Activated CD4-positive, alpha-beta memory T cell treated with anti-CD3 and anti-CD28 coated beads, Interleukin-2, amount 10 ng/mL, durations not matched to agents 7 days and 5 days (primary cell): ENCODE results near the gene ZNF581. TPM values are rescaled to one million over a fixed set of nuclear protein-coding genes. Genes with fewer than 3 reads are reported as not detected.

ENCODE experiments used
- CTCF ChIA-PET: fragments of 350-600 bp; sonication (Branson Sonifier 250); formaldehyde crosslinking; loops from one replicate; lab custom pipeline; 2021; ENCODE audit warnings: antibody characterized with exemption, inconsistent platforms; lab: Charles Lee
- POLR2A ChIA-PET: fragments of 350-600 bp; sonication (Branson Sonifier 250); formaldehyde crosslinking; loops from one replicate; lab custom pipeline; 2021; ENCODE audit warnings: antibody characterized with exemption; lab: Charles Lee
- DNase-seq: peaks from one replicate; pipeline ENCODE4 v3.0.0-alpha.2; 2020
- H3K27ac Mint-ChIP-seq: one replicate; pipeline ENCODE4 v1.8.0; 2021; ENCODE audit warnings: mild to moderate bottlenecking, mixed read lengths
- H3K27me3 Mint-ChIP-seq: one replicate; pipeline ENCODE4 v1.8.0; 2021; ENCODE audit warnings: mixed read lengths
- H3K36me3 Mint-ChIP-seq: one replicate; pipeline ENCODE4 v1.8.0; 2021; ENCODE audit warnings: low read depth, mixed read lengths
- H3K4me1 Mint-ChIP-seq: one replicate; pipeline ENCODE4 v1.8.0; 2021; ENCODE audit warnings: mixed read lengths
- H3K4me3 Mint-ChIP-seq: one replicate; pipeline ENCODE4 v1.8.0; 2021; ENCODE audit warnings: mild to moderate bottlenecking, mixed read lengths
- H3K9me3 Mint-ChIP-seq: one replicate; pipeline ENCODE4 v1.8.0; 2021; ENCODE audit warnings: mixed read lengths
- total RNA-seq, 2 experiments: library from RNA; stranded (reverse); gene quantifications; one replicate each; pipeline ENCODE4 v1.2.3, GENCODE V29; 2021

ZNF581 gene
- total RNA-seq, 2 experiments from 2014 or later = 26.6 to 30.1 TPM

DNA sequence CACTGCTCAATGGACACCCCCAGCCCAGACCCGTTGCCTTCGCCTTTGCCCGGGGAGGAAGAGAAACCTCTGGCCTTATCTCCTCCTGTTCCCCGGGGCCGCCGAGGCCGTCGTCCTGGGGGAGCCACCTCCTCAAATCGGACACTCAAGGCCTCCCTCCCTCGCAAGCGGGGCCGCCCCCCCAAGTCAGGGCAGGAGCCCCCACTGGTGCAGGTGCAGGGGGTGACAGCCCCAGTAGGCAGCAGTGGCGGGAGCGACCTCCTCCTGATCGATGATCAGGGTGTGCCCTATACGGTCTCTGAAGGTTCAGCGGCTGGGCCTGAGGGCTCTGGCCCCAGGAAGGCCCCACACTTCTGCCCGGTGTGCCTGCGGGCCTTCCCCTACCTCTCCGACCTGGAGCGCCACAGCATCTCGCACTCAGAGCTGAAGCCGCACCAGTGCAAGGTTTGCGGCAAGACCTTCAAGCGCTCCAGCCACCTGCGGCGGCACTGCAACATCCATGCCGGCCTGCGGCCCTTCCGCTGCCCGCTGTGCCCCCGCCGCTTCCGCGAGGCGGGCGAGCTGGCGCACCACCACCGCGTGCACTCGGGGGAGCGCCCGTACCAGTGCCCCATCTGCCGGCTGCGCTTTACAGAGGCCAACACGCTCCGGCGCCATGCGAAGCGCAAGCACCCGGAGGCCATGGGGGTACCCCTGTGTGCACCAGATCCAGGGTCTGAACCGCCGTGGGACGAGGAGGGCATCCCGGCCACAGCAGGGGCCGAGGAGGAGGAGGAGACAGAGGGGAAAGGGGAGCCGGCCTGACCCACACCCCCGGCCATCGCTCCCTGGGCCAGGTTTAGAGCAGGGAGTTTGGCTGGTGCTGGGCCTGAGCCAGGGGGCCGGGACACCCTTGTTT is 41.1 kb upstream of the ZNF581 start:
- Mint-ChIP-seq H3K4me1 (peaks cover 50% of the 10 kb centered on the region), H3K27me3 (no peaks in the 10 kb centered on the region), H3K27ac (peak overlapping the region; percentile 90), H3K4me3 (no peak overlapping the region), H3K9me3 (no peaks in the 10 kb centered on the region), H3K36me3 (peaks cover 41% of the 10 kb centered on the region)
- POLR2A ChIA-PET = no interaction called here
- DNase-seq = no peak
- CTCF ChIA-PET = interaction anchor here (1.0 to 1.3 kb wide), 2 partner anchors 24 to 31 kb away, joined by 3 to 4 read pairs; no protein-coding TSS in a partner anchor

DNA sequence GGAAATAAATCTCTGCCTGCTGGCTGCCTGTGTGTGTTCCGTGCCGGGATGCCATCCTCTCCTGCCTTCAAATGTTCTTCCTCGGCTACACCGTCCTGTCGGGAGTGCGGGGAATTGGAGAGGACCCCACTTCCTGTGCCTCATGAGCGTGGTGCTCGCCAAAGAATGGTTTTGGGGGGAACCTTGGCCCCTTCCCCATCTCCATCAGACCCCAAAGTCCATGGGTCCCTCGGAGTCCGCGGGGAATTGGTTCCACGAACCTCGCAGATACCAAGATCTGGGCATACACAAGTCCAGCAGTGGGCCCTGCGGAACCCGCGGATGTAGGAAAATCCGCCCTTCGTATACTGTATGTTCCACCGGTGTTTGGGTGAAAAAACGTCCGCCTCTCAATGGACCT is 40.3 kb upstream of the ZNF581 start:
- Mint-ChIP-seq H3K36me3 (peaks cover 42% of the 10 kb centered on the region), H3K9me3 (no peaks in the 10 kb centered on the region), H3K4me1 (peaks cover 54% of the 10 kb centered on the region), H3K27ac (peak overlapping the region; percentile 26), H3K27me3 (no peaks in the 10 kb centered on the region), H3K4me3 (peak overlapping the region; percentile 40)
- POLR2A ChIA-PET = no interaction called here
- CTCF ChIA-PET = no interaction called here
- DNase-seq = no peak

DNA sequence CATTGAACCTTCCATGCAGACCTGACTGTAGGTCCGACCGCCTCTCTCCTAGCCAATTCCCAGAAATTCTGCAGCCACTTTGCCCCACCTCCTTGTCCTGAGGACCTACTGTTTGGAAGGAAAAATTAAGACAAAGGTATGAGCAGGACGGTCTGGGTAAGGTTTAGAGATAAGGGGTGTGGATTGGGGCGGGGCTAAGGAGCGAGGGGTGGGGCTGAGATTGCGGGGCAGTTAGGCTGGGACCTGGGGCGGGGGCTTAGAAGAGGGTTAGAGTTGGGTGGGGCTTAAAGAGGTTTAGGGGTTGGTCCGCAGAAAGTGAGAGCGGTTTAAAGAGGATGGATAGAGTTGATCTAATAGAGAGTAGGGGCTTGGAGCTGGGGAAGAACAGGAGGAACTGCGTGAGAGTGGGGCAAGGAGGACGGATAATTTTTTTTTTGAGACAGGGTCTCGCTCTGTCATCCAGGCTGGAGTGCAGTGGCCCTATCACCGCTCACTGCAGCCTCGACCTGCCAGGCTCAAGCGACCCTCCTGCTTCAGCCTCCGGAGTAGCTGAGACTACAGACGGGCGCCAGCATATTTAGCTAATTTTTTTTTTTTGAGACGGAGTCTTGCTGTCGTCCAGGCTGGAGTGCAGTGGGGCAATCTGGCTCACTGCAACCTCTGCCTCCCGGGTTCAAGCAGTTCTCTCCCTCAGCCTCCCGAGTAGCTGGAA is 39.7 kb upstream of the ZNF581 start:
- Mint-ChIP-seq H3K9me3 (no peaks in the 10 kb centered on the region), H3K36me3 (peaks cover 38% of the 10 kb centered on the region), H3K4me3 (peak overlapping the region; percentile 40), H3K4me1 (peaks cover 54% of the 10 kb centered on the region), H3K27me3 (no peaks in the 10 kb centered on the region), H3K27ac (peak overlapping the region; percentile 26)
- POLR2A ChIA-PET = interaction anchor here (1.0 to 4.3 kb wide), 5 partner anchors 21 to 196 kb away, joined by 3 to 53 read pairs (median 5); partner anchors contain the start of genes U2AF2, UBE2S, ZNF579 and ZNF784
- DNase-seq = no peak
- CTCF ChIA-PET = interaction anchor here (0.6 to 2.8 kb wide), 5 partner anchors 16 to 142 kb away, joined by 3 to 19 read pairs (median 3); partner anchors contain the start of gene ISOC2

DNA sequence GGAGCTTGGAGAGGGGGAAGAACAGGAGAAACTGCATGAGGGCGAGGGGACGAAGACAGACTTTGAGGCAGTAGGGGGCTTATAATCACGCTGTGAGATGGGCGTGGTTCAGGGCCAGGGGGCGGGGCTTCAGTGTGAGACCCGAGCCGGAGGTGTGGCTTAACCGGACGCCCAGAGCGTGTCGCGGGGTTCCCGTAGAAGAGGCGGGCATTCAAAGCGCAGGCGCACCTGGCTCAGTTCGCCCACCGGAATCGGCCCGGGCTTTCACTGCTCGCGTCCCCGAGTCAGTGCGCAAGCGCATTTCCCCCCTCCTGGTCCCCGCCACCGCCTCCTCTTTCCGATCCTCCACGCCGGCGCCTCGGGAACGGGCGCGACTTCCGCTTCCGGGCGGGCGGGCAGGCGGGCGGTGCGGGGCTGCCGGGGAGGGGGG is 38.2 kb upstream of the ZNF581 start:
- Mint-ChIP-seq H3K27ac (peak overlapping the region; percentile 95), H3K36me3 (peaks cover 46% of the 10 kb centered on the region), H3K4me1 (peaks cover 53% of the 10 kb centered on the region), H3K9me3 (no peaks in the 10 kb centered on the region), H3K27me3 (no peaks in the 10 kb centered on the region), H3K4me3 (peak overlapping the region; percentile 76)
- POLR2A ChIA-PET = interaction anchor here (0.8 to 4.3 kb wide), 14 partner anchors 12 to 488 kb away, joined by 3 to 53 read pairs (median 4); partner anchors contain the start of genes PPP1R12C, U2AF2, UBE2S and ZNF579
- CTCF ChIA-PET = interaction anchor here (0.7 to 3.4 kb wide), 15 partner anchors 15 to 221 kb away, joined by 3 to 56 read pairs (median 9); partner anchors contain the start of genes TMEM238 and ZNF784
- peak; percentile 99 for DNase-seq

DNA sequence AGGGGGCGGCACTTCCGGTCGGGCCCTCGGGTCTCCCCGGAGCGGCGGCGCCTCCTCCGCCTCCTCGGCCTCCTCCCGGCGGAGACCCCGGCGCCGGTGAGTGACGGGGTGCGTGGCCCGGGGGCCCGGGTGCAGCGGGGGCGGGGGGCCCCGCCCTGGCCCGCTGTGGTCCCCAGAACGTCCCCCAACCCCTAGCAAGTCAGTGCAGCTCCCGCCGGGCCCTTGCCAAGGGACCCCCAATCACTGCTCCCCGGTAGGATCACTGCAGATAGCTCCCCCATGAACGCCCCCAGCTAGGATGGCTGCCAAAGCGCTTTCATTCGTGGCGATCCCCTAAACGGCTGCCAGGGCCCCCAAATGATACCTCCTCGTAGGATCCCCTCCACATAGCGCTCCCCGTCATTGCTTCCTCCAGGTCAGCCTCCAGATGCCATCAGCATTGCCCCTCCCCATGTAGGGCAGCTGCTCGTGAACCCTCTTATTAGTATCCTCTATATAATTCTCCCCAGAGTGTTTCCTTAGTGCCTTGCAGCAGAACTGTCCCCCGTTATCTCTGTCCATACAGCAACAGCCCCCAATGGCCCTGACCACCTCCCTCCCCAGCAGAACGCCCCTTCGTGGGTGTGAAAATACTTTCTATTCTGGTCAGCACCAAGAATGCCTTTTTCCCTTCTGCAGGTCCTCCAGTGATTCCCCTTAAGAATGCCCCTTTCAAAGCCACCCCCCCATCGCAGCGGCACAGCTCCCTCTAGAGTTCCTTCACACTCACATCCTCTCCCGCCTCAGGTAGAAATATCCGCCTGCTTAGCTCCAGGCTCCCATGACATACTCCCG is 37.6 kb upstream of the ZNF581 start, which contains the start of gene ZNF865:
ZNF865 (plus strand) TSS at position 11 of the 834 bp plus-strand sequence. CDS start 7,972 bp downstream, outside the sequence.
- peaks cover 57% of the 10 kb centered on the region for H3K4me1 Mint-ChIP-seq
- peaks cover 46% of the 10 kb centered on the region for H3K36me3 Mint-ChIP-seq

DNA sequence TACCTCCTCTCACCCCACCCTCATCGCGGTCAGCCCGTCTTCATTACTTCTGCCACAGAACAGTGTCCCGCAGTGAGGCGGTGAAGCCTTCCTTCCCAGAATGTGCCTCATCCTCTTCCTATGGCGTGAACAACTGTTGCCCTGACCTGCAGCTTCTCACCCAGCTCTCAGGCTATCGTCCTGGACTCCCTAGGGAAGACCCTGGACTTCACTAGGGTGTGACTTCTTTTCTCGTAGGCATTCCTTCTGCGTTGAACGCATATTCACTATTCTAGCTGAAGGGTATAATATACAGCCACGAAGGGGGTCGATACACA is 37.0 kb upstream of the ZNF581 start:
- Mint-ChIP-seq H3K4me3 (peak overlapping the region; percentile 94), H3K27me3 (no peaks in the 10 kb centered on the region), H3K36me3 (peaks cover 42% of the 10 kb centered on the region), H3K9me3 (no peaks in the 10 kb centered on the region), H3K27ac (peak overlapping the region; percentile 93), H3K4me1 (peaks cover 54% of the 10 kb centered on the region)
- ChIA-PET CTCF (interaction anchor here (0.6 to 3.4 kb wide), 21 partner anchors 14 to 465 kb away, joined by 3 to 56 read pairs (median 6); partner anchors contain the start of genes TMEM238, ZNF579, ZNF628 and ZNF784), POLR2A (interaction anchor here (0.7 to 4.3 kb wide), 13 partner anchors 10 to 345 kb away, joined by 3 to 53 read pairs (median 5); partner anchors contain the start of genes U2AF2, UBE2S, ZNF579 and ZNF628)
- no peak for DNase-seq

More for the DNA sequence above, 37.6 kb upstream of the ZNF581 start, which contains the start of gene ZNF865:
- H3K27ac Mint-ChIP-seq = peak within 1 kb of the TSS; percentile 95
- ChIA-PET POLR2A (interaction anchor here (0.7 to 4.3 kb wide), 17 partner anchors 10 to 489 kb away, joined by 3 to 53 read pairs (median 4); partner anchors contain the start of genes PPP1R12C, U2AF2, UBE2S and ZNF579), CTCF (interaction anchor here (0.6 to 3.4 kb wide), 22 partner anchors 14 to 465 kb away, joined by 3 to 56 read pairs (median 6); partner anchors contain the start of genes TMEM238, ZNF579, ZNF628 and ZNF784)
- H3K27me3 Mint-ChIP-seq = no peaks in the 10 kb centered on the region
- no peaks in the 10 kb centered on the region for H3K9me3 Mint-ChIP-seq
- peak within 1 kb of the TSS; percentile 94 for H3K4me3 Mint-ChIP-seq
- DNase-seq = peak; percentile 75

DNA sequence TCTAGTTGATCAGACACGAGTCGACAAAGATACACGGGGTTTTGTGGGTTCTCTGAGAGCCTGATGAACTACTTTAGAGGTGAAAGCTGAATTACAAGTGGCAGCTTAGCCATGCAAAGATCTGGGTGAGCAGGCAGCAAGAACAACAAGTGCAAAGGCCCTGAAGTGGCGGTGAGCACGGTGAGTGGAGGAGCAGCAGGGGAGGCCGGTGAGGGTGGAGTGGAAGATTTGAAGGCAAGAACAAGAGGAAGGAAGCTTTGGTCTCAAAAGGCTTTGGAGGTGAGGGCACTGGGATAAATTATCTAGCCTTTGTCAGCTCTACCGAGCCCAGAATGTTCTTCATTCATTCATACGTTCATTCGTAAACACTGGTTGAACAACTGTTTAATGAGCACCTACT is 36.6 kb upstream of the ZNF581 start:
- Mint-ChIP-seq H3K36me3 (peaks cover 39% of the 10 kb centered on the region), H3K4me1 (peaks cover 50% of the 10 kb centered on the region), H3K9me3 (no peaks in the 10 kb centered on the region), H3K27ac (peak overlapping the region; percentile 93), H3K4me3 (peak overlapping the region; percentile 94), H3K27me3 (no peaks in the 10 kb centered on the region)
- CTCF ChIA-PET = interaction anchor here (0.8 to 3.4 kb wide), 20 partner anchors 13 to 466 kb away, joined by 3 to 56 read pairs (median 6); partner anchors contain the start of genes TMEM238, ZNF579, ZNF628 and ZNF784
- no peak for DNase-seq
- POLR2A ChIA-PET = interaction anchor here (0.7 to 4.3 kb wide), 10 partner anchors 10 to 346 kb away, joined by 3 to 53 read pairs (median 6); partner anchors contain the start of genes U2AF2, ZNF579, ZNF628 and ZNF784

DNA sequence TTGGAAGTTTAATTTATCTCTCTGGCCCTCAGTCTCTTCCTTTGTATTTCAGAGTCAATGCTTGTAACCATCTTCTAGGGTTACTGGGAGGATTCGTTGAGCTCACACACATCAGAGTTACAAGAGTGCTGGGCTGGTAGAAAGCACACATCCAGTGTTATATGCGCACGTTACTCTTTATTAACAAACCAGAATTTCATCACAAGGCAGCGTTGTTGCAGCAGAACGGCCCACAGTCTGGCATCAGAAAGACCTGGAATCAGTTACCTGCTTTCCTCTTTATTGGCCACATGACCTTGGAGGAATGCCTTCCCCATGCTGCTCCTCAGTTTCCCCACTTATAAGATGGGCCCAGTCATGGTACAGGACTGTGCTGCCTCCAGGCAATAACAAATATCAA is 34.1 kb upstream of the ZNF581 start:
- Mint-ChIP-seq H3K9me3 (no peaks in the 10 kb centered on the region), H3K27me3 (no peaks in the 10 kb centered on the region), H3K4me1 (peaks cover 38% of the 10 kb centered on the region), H3K27ac (no peak overlapping the region), H3K4me3 (no peak overlapping the region), H3K36me3 (peaks cover 35% of the 10 kb centered on the region)
- DNase-seq = no peak
- CTCF ChIA-PET = interaction anchor here (1.3 kb wide), 1 partner anchor 24 kb away, joined by 4 read pairs; no protein-coding TSS in a partner anchor
- POLR2A ChIA-PET = no interaction called here

DNA sequence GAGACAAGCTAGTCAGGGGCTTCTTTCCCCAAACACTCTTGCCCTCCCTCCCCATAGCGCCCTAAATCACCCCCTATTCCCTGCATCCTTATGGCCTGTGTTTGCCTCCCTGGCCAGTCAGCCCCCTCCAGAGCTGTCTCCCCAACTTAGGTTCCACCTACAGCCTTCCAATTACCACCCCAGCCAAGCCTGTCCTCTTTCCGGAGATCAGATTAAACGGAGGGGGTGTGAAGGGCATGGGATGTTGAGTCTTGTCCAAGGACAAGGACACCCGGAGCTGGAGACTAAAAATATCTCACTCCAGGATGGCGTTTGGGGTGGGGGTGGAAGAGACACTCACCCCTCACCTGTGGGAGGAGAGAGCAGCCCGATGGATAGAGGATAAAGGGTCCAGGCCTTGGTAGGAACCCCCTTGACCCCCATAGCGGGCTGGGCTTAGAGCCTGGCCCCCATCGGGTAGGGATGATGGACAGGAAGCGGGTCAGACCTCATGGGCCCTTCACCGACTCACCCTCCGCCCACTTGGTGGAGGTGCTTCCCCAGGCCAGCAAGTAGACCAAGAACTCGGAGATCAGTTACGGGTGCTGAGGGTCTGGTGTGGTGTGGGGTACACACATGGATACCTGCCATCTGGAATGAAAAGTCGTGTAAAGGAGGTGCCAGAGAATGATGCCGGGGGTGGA is 32.0 kb upstream of the ZNF581 start:
- POLR2A ChIA-PET = interaction anchor here (1.1 kb wide), 1 partner anchor 9 kb away, joined by 3 read pairs; no protein-coding TSS in a partner anchor
- DNase-seq = no peak
- H3K4me3 Mint-ChIP-seq = no peak overlapping the region
- peaks cover 27% of the 10 kb centered on the region for H3K36me3 Mint-ChIP-seq
- no peaks in the 10 kb centered on the region for H3K9me3 Mint-ChIP-seq
- CTCF ChIA-PET = no interaction called here
- H3K4me1 Mint-ChIP-seq = peaks cover 25% of the 10 kb centered on the region
- H3K27me3 Mint-ChIP-seq = no peaks in the 10 kb centered on the region
- no peak overlapping the region for H3K27ac Mint-ChIP-seq

DNA sequence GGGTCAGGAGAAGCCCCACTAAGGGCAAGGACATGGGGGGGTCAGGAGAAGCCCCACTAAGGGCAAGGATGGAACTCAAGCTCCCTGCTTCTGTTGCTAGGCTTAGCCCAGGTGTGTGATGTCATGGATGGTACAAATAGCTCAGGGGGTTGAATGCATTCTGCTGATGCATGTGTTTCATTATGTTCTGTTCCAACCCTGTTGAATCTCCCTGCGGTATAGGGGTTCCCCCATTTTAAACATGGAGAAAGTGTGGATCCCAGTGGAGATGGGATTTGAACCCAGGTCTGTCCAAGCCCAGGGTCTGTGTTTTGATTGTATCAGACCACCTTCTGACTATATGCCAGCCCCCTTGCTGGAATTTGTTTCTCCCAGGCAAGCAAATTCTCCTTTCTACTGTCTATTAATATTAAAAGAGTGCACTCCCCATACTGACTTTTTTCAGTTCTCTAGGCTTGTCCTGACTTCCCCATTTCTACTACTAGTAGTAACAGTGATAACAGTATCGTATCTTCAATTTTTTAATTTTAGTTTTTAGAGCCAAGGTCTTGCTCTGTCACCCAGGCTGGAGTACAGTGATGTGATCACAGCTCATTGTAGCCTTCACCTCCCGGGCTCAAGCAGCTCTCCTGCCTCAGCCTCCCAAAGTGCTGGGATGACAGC is 31.3 kb upstream of the ZNF581 start:
- peaks cover 18% of the 10 kb centered on the region for H3K4me1 Mint-ChIP-seq
- H3K36me3 Mint-ChIP-seq = peaks cover 28% of the 10 kb centered on the region
- H3K27ac Mint-ChIP-seq = no peak overlapping the region
- CTCF ChIA-PET = no interaction called here
- POLR2A ChIA-PET = no interaction called here
- no peaks in the 10 kb centered on the region for H3K27me3 Mint-ChIP-seq
- no peaks in the 10 kb centered on the region for H3K9me3 Mint-ChIP-seq
- DNase-seq = no peak
- H3K4me3 Mint-ChIP-seq = no peak overlapping the region

DNA sequence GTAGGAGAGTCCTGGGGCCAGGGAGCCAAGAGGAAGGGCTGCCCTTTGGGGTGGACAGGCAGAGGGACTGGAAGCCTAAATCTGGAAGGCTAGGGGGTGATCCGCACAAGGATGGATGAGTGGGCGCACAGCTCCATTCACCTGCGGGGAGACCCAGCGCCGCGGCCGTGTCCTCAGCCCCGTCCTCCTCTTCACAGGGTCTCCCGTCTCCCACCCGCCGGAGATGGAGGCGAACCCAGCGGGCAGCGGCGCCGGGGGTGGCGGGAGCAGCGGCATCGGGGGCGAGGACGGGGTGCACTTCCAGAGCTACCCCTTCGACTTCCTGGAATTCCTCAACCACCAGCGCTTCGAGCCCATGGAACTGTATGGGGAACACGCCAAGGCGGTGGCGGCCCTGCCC is 30.1 kb upstream of the ZNF581 start:
- peaks cover 29% of the 10 kb centered on the region for H3K36me3 Mint-ChIP-seq
- H3K4me3 Mint-ChIP-seq = no peak overlapping the region
- no peaks in the 10 kb centered on the region for H3K27me3 Mint-ChIP-seq
- POLR2A ChIA-PET = no interaction called here
- DNase-seq = no peak
- H3K9me3 Mint-ChIP-seq = no peaks in the 10 kb centered on the region
- CTCF ChIA-PET = no interaction called here
- H3K27ac Mint-ChIP-seq = no peak overlapping the region
- peaks cover 11% of the 10 kb centered on the region for H3K4me1 Mint-ChIP-seq
